IPS DF 4.7 (cell line): ENCODE data around the gene MAN1A1.
"Not testable (repeated sequence)": the region's sequence is repeated elsewhere in the genome, so short reads cannot be mapped to it uniquely, and the experiment has no call there.

Experiments used
- DNase-seq: peaks from one replicate; pipeline ENCODE4 v3.0.0-alpha.2; 2013; ENCODE audit warnings: low spot score; ENCODE audit errors: extremely low read depth

Gene MAN1A1

GRCh38 chr6:119349361-119350201, at the start of gene MAN1A1:
Gene MAN1A1, minus strand, starts transcription at chr6:119349761. Its CDS starts 696 bp downstream, at chr6:119349065.
- no peak for DNase-seq

GRCh38 chr6:119395192-119395591, 45.6 kb upstream of the MAN1A1 start:
- DNase-seq: no peak

DNA sequence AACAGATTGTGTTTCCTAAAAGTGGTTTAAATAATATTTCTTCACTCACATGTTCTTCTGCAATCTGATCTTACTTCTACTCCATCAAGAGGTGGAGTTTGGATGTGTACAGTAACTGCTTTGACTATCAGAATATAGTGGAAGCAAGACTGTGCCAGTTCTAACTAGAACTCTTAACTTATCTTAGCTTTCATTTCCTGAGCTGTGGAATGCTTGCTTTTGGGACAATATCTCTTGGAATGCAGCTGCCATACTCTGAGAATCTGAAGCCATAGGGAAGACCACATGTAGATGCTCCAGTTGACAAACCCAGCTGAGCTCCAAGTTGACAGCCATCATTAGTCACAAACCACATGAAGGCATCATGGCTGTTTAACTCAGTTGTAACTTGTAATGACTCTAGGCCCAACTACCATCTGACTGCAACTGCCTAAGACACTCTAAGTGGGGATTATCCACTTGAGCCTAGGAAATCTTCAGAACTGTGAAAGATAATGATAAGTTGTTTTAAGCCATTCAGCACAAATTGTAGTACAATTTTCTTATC, 40.8 kb upstream of the MAN1A1 start:
- no peak for DNase-seq

GRCh38 chr6:119385994-119386393, 36.4 kb upstream of the MAN1A1 start:
- DNase-seq: no peak

- DNase-seq: no peak
Observed at GRCh38 chr6:119384444-119384843, 34.9 kb upstream of the MAN1A1 start.

DNA sequence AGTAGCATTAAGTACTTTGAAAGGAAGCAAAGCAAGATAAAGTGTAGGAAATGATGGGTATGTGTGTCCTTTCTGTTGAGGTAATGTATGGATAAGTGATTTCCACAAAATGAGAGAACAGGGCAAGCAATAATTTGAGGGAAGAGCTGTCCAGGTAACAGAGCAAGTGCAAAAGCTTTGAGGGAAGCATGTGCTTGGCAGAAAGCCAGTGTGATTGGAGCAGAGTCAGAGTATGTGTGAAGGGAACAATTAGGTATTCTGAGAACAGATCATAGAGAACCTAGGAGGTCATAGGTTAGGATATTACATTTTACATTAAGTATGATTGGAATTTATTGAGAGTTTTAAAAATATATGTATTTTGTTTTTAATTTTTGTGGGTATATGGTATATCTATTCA, 30.2 kb upstream of the MAN1A1 start:
- DNase-seq: no peak

- not testable (repeated sequence) for DNase-seq
Observed at GRCh38 chr6:119377043-119377442, 27.5 kb upstream of the MAN1A1 start.

DNA sequence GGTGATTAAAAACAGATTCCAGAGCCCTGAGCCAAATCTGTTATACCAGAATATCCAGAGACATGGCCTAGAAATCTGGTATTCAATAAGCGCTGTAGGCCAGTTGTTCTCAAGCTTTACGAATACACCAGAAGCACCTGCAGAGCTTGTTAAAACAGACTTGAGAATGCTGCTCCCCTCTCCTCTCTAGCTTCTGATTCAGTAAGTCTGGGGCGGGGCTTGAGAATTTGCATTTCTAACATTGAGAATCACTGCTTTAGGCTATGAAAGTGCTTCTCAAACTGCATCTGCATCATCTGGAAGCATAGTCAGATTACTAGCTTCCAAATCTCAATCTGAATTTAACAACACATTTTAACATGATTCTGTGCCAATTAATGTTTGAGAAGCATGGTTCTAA, 20.5 kb upstream of the MAN1A1 start:
- no peak for DNase-seq

- DNase-seq: no peak
Observed at GRCh38 chr6:119368921-119369320, 19.4 kb upstream of the MAN1A1 start.

- no peak for DNase-seq
Observed at GRCh38 chr6:119361209-119361608, 11.6 kb upstream of the MAN1A1 start.

- no peak for DNase-seq
Observed at GRCh38 chr6:119360262-119360915, 10.8 kb upstream of the MAN1A1 start.

- DNase-seq: no peak
Observed at GRCh38 chr6:119355890-119356289, 6.3 kb upstream of the MAN1A1 start.

DNA sequence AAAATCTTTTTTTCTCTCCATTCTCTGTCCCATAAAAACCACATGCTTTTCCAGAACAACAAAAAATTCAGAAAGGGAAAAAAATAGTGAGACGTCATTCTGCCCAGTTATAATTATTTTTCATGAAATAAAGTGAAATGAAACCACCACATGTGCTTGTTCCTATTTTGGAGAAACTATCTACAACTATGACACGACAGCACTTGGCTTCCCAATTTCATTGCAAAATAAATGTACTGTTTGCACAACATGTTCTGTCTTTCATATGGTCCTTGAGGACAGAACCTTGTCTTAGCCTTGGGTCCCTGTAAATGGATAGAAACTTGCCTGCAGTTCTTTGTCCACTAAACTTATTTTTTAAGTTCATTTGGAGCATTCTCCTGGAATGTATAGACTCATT, 5.6 kb upstream of the MAN1A1 start:
- no peak for DNase-seq

- DNase-seq: no peak
Observed at GRCh38 chr6:119353696-119354095, 4.1 kb upstream of the MAN1A1 start.

DNA sequence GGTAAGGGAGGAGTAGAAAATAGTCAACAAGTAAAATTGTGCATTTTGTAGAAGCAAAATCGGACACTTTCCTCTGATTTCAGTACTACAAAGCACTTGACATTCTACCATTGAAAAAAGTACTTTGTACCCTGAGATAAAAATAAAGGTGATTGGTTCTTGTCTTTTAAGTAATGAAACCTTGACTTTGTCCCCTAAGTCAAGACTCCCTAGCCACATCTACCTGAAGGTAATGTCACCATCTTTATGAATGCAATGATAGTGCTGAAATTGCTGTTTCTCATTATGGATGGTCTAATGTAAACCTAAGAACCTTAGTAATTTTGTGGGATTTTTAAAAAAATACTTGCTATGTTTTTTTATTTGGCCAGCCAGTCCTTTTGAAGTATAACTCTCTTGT, 2.4 kb upstream of the MAN1A1 start:
- DNase-seq: no peak

DNA sequence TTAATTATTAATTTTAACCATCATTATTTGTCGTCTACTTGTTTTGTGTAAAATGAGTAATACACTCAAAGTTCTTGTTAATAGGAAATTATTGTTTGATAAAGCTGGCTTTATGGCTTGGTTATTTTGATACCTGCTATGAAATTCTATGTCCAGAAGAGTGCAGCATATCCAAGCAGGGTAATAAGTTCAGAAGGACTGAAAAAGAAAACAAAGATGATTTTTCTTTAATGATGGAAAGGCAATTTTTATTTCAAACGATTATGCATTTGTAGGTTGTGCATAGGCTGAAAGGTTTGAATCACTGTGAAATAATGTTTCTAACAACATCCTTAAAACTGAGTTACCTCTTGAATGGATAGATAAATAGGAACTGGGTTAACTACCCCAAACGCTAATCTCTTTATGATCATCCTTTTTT, 1.4 kb upstream of the MAN1A1 start:
- DNase-seq: no peak

GRCh38 chr6:119350202-119350951, 816 bp upstream of the MAN1A1 start:
- no peak for DNase-seq

- DNase-seq: no peak
Observed at GRCh38 chr6:119348748-119349360, 707 bp downstream of the MAN1A1 start.

DNA sequence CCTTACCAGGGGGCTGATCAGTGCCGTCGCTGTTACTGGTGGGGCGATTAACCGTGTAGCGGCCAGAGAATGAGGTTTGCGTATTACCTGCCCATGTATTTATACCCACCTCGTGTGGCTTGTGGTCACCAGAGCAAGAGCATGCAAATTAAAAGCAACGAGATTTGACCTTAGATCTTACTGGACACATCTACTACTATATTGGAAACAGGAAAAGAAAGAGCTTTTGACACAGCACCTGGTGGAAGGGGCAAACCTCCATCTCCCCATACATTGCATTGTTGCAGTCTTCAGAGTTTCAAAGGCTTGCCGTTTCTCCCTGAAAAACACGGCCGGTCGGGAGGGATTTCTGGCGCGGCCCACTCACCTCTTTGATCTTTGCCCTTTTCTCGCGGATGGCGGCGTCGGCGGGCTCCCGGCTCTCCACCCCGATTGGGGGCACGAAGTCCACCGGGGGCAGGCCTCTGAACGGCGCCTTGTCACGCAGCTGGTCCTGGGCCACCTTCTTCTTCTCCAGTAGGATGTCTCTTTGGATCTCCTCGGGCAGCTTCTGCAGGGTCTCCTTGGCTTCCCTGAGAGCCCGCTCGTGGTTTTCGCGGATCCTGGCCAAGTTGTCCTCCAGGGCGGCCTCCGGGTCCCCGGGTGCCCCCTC, 1.3 kb downstream of the MAN1A1 start:
- DNase-seq: no peak

GRCh38 chr6:119347466-119348095, 2.0 kb downstream of the MAN1A1 start:
- no peak for DNase-seq
